HG03175 (cell line): Measurements from ENCODE around the gene NAV2.
A peak's percentile ranks its signal among the peaks of the same experiment; 100 is the strongest.
"Not testable (repeated sequence)": the region's sequence is repeated elsewhere in the genome, so short reads cannot be mapped to it uniquely, and the experiment has no call there.

ENCODE experiments used
- ATAC-seq: cut with Tn5 transposase; IDR thresholded peaks from one replicate; pipeline ENCODE4 v1.9.1; 2021; ENCODE audit warnings: mild to moderate bottlenecking, moderate library complexity; ENCODE audit not compliant: unreplicated experiment

Gene NAV2

DNA sequence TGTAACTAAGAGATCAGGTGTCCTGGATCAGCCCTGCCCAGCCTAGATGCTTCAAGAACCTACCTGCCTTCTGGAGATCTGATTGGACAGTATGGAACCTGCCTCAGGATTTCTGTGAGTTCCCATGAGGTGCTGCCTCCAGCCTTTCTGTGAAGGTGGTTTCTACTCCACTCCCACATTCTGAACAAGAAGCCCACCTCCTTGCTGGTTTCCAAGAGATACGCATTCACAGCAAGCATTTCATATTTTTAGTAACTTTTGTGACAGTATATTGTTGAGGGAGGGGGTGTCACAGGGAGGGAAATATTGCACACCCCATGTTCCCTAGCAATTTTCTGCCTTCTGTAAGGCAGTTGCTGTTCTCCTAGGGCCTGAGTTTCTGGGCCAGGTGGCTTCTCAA lies 204.4 kb downstream of the NAV2 start:
- no peak for ATAC-seq

GRCh38 chr11:19918302-19919049 lies 205.8 kb downstream of the NAV2 start:
- no peak for ATAC-seq

GRCh38 chr11:19919050-19919561 lies 206.5 kb downstream of the NAV2 start:
- no peak for ATAC-seq

DNA sequence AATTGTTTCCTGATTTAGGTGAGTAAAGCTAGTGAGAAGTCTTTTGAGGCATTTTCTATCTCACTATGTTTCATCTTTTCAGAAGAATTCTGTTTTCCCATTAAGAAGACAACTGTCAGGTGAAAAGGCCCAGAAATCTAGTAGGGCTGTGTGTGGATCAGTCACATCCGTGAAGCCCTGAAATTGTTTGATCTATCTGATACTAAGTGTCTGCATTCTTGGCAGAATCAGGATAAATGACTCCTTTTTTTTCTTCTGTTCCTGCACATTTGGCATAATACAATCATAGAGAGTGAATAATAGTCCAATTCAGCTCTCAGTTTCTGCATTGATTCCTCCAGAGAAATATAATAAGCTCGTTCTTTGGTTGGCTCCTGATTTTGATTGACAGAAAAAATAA lies 208.3 kb downstream of the NAV2 start:
- ATAC-seq = no peak

DNA sequence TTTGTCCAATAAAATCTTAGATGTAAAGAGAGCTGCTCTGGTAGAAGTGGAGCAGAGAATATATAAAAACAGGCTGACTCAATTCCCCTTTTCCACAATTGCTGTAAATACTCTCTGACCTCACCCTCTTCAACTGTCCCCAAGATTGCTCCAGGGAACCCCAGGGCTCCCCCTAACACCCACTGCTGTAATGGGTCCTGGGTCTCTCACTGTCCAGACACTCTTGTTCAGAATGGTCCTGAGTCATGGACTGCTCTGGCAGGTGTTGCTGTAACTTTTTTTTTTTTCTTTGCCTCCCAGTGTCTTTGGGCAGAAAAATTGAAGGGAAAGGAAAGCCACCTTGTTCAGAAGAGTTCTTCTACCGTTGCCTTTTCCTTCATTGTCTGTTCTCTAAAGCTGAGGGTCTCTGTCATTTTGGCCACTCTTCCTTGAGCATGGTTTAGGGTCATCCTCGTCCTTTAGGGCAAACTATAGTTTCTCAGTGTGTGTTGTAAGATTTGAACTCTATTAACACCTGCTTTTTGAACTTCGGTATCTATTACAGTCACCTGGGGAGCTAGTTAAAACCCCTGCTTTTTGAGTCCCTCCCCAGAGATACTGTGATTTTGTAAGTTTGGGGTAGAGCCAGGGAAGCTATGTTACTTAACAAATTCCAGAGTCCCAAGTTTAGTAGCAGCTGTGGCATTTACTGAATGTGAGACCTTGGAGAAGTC lies 209.5 kb downstream of the NAV2 start:
- ATAC-seq = no peak

GRCh38 chr11:19922689-19923035 lies 210.0 kb downstream of the NAV2 start:
- ATAC-seq = no peak

GRCh38 chr11:19923626-19924025 lies 211.0 kb downstream of the NAV2 start:
- ATAC-seq = no peak

GRCh38 chr11:19924311-19924710 lies 211.7 kb downstream of the NAV2 start:
- no peak for ATAC-seq

GRCh38 chr11:19924716-19925115 lies 212.1 kb downstream of the NAV2 start:
- no peak for ATAC-seq

DNA sequence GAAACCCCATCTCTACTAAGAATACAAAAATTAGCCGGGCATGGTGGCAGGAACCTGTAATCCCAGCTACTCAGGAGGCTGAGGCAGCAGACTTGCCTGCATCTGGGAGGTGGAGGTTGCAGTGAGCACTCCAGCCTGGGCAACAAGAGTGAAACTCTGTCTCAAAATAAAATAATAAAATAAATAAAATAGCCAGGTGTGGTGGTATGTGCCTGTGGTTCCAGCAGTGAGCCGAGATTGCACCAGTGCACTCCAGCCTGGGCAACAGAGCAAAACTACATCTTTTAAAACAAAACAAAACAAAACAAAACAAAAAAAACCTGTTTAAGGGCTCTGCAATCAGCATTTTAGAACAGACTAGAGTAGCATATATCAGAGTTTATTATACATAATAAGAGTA lies 214.8 kb downstream of the NAV2 start:
- ATAC-seq = not testable (repeated sequence)

GRCh38 chr11:19929147-19929546 lies 216.5 kb downstream of the NAV2 start:
- no peak for ATAC-seq

DNA sequence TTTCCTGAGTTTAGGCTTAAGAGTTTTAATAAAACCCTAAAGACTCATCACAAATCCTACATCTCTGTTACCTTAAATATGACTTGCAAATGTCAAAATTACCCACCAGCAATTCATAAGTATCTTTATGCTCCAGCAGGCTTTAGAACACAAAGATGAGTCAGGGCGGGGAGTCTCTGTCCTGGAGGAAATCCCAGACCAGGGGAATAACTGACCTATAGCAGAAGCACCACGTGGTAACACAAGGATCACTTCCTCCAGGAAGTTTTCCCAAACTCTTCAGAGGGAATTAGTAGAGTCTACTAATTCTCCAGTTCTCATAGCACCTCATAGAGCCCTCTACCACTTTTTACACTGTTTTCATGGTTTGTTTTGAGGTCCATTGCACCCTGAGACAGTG lies 217.0 kb downstream of the NAV2 start:
- no peak for ATAC-seq

GRCh38 chr11:19931141-19931770 lies 218.6 kb downstream of the NAV2 start:
- ATAC-seq = no peak

GRCh38 chr11:19931771-19932369 lies 219.2 kb downstream of the NAV2 start:
- no peak for ATAC-seq

- no peak for ATAC-seq
Observed at GRCh38 chr11:19933132-19933735, 220.6 kb downstream of the NAV2 start.

- no peak for ATAC-seq
Observed at GRCh38 chr11:19933801-19934488, 221.3 kb downstream of the NAV2 start.

DNA sequence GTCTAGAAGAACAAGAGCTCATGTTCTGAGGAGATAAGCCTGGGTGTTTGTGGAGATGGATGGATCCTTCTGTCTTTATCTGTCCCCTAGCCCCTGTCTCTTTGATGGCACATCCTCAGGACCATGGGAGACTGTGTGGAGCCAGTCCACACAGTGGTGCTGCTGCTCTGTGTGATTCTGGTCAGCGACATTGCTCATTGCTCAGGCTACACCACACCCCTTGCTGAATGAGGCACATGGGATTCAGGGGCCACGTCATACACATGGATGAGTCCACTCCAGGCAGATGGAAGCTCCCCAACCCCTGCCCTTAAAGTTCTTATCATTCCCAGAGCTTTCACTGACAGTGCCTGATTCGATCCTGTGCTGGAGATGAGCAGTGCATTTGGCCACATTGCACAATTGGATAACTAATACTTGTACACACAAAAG lies 222.2 kb downstream of the NAV2 start:
- no peak for ATAC-seq

- ATAC-seq = no peak
Observed at GRCh38 chr11:19935507-19935906, 222.9 kb downstream of the NAV2 start.

GRCh38 chr11:19936461-19936860 lies 223.8 kb downstream of the NAV2 start:
- no peak for ATAC-seq

DNA sequence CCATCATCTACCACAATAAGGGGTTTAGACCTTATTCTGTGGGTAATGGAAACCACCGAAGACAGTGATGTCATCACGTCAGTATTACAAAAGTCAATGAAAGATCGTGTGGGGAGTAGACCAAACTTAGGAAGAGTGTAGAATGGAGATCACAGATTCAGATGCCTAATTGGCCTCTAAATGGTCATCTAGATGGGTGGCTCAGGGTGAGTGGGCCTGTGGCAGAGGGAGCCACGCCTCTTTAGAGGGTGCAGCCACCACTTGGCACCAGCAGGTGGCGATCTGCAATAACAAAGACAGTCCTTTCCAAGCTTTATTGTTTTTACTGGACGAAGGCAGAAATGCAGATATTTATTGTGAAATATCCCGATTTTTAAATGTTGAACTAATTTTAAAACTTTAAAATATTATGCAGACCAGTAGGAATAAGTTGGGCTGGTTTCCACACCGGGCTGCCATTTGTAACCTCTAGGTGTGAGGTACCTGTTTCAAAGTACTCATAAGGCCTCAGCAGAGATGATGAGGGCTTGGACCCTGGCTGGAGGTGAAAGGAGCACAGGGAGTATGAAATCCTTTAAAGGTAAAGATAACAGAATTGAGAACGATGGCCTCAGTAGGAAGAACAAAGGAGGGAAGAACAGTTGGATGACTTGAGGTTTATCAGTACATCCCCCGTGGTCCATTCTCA lies 225.7 kb downstream of the NAV2 start:
- ATAC-seq = peak; percentile 86
